ENCODE measurements around the gene TAF8.

The TAF8 gene

GRCh38 chr6:42120895-42121865 lies 70.9 kb downstream of the TAF8 start:
- Histone ChIP-seq H3K27ac (ENCODE audit: low read depth, low read length) (no peak overlapping the region), H3K36me3 (ENCODE audit: insufficient read depth, low read length) (peaks cover 28% of the 10 kb centered on the region), H3K9ac (ENCODE audit: low read depth, low read length) (no peak overlapping the region), H3K27me3 (ENCODE audit: insufficient read depth, low read length) (no peaks in the 10 kb centered on the region), H3K4me1 (ENCODE audit: insufficient read depth, low read length) (no peaks in the 10 kb centered on the region), H3K9me3 (ENCODE audit: insufficient read depth, low read depth, low read length) (no peaks in the 10 kb centered on the region), H3K4me3 (ENCODE audit: low read length) (no peak overlapping the region)
- WGBS, result 92% methylated on average over 8 of the region's 8 CpGs

GRCh38 chr6:42123379-42124103 lies 73.2 kb downstream of the TAF8 start:
- Histone ChIP-seq H3K27me3 (ENCODE audit: insufficient read depth, low read length) (no peaks in the 10 kb centered on the region), H3K4me1 (ENCODE audit: insufficient read depth, low read length) (no peaks in the 10 kb centered on the region), H3K36me3 (ENCODE audit: insufficient read depth, low read length) (peaks cover 50% of the 10 kb centered on the region), H3K27ac (ENCODE audit: low read depth, low read length) (no peak overlapping the region), H3K4me3 (ENCODE audit: low read length) (no peak overlapping the region), H3K9me3 (ENCODE audit: insufficient read depth, low read depth, low read length) (no peaks in the 10 kb centered on the region), H3K9ac (ENCODE audit: low read depth, low read length) (no peak overlapping the region)
- WGBS, result 91% methylated on average over 11 of the region's 11 CpGs

GRCh38 chr6:42124223-42124836 lies 74.0 kb downstream of the TAF8 start:
- Histone ChIP-seq H3K9ac (ENCODE audit: low read depth, low read length) (no peak overlapping the region), H3K36me3 (ENCODE audit: insufficient read depth, low read length) (peaks cover 55% of the 10 kb centered on the region), H3K27ac (ENCODE audit: low read depth, low read length) (no peak overlapping the region), H3K27me3 (ENCODE audit: insufficient read depth, low read length) (no peaks in the 10 kb centered on the region), H3K9me3 (ENCODE audit: insufficient read depth, low read depth, low read length) (no peaks in the 10 kb centered on the region), H3K4me3 (ENCODE audit: low read length) (no peak overlapping the region), H3K4me1 (ENCODE audit: insufficient read depth, low read length) (no peaks in the 10 kb centered on the region)
- 96% methylated on average over 7 of the region's 9 CpGs for WGBS

- Histone ChIP-seq H3K4me1 (ENCODE audit: insufficient read depth, low read length) (no peaks in the 10 kb centered on the region), H3K27me3 (ENCODE audit: insufficient read depth, low read length) (no peaks in the 10 kb centered on the region), H3K9ac (ENCODE audit: low read depth, low read length) (no peak overlapping the region), H3K9me3 (ENCODE audit: insufficient read depth, low read depth, low read length) (no peaks in the 10 kb centered on the region), H3K4me3 (ENCODE audit: low read length) (no peak overlapping the region), H3K36me3 (ENCODE audit: insufficient read depth, low read length) (peaks cover 55% of the 10 kb centered on the region), H3K27ac (ENCODE audit: low read depth, low read length) (no peak overlapping the region)
- 95% methylated on average over 14 of the region's 14 CpGs for WGBS
These were observed 74.9 kb downstream of the TAF8 start for GRCh38 chr6:42125231-42125630.

GRCh38 chr6:42125663-42126062 lies 75.3 kb downstream of the TAF8 start:
- no peaks in the 10 kb centered on the region for H3K9me3 ChIP-seq (ENCODE audit: insufficient read depth, low read depth, low read length)
- peaks cover 54% of the 10 kb centered on the region for H3K36me3 ChIP-seq (ENCODE audit: insufficient read depth, low read length)
- no peak overlapping the region for H3K4me3 ChIP-seq (ENCODE audit: low read length)
- no peak overlapping the region for H3K9ac ChIP-seq (ENCODE audit: low read depth, low read length)
- no peak overlapping the region for H3K27ac ChIP-seq (ENCODE audit: low read depth, low read length)
- no peaks in the 10 kb centered on the region for H3K4me1 ChIP-seq (ENCODE audit: insufficient read depth, low read length)
- 87% methylated on average over 3 of the region's 3 CpGs for WGBS
- H3K27me3 ChIP-seq (ENCODE audit: insufficient read depth, low read length), result no peaks in the 10 kb centered on the region

GRCh38 chr6:42128460-42129359 lies 78.4 kb downstream of the TAF8 start:
- Histone ChIP-seq H3K9ac (ENCODE audit: low read depth, low read length) (no peak overlapping the region), H3K36me3 (ENCODE audit: insufficient read depth, low read length) (peaks cover 50% of the 10 kb centered on the region), H3K4me3 (ENCODE audit: low read length) (no peak overlapping the region), H3K4me1 (ENCODE audit: insufficient read depth, low read length) (peaks cover 5% of the 10 kb centered on the region; the same call in 1 of the 2 replicates), H3K27ac (ENCODE audit: low read depth, low read length) (no peak overlapping the region), H3K27me3 (ENCODE audit: insufficient read depth, low read length) (no peaks in the 10 kb centered on the region), H3K9me3 (ENCODE audit: insufficient read depth, low read depth, low read length) (no peaks in the 10 kb centered on the region)
- WGBS, result 90% methylated on average over 25 of the region's 25 CpGs

GRCh38 chr6:42129360-42129676 lies 79.0 kb downstream of the TAF8 start:
- Histone ChIP-seq H3K9ac (ENCODE audit: low read depth, low read length) (no peak overlapping the region), H3K27me3 (ENCODE audit: insufficient read depth, low read length) (no peaks in the 10 kb centered on the region), H3K4me1 (ENCODE audit: insufficient read depth, low read length) (peaks cover 5% of the 10 kb centered on the region; the same call in 1 of the 2 replicates), H3K36me3 (ENCODE audit: insufficient read depth, low read length) (peaks cover 53% of the 10 kb centered on the region), H3K27ac (ENCODE audit: low read depth, low read length) (no peak overlapping the region), H3K9me3 (ENCODE audit: insufficient read depth, low read depth, low read length) (no peaks in the 10 kb centered on the region), H3K4me3 (ENCODE audit: low read length) (no peak overlapping the region)
- WGBS, result 94% methylated on average over 2 of the region's 2 CpGs

- peaks cover 18% of the 10 kb centered on the region for H3K4me1 ChIP-seq (ENCODE audit: insufficient read depth, low read length)
- no peak overlapping the region for H3K4me3 ChIP-seq (ENCODE audit: low read length)
- no peak overlapping the region for H3K9ac ChIP-seq (ENCODE audit: low read depth, low read length)
- H3K27me3 ChIP-seq (ENCODE audit: insufficient read depth, low read length), result no peaks in the 10 kb centered on the region
- WGBS, result 87% methylated on average over 11 of the region's 11 CpGs
- no peak overlapping the region for H3K27ac ChIP-seq (ENCODE audit: low read depth, low read length)
- no peaks in the 10 kb centered on the region for H3K9me3 ChIP-seq (ENCODE audit: insufficient read depth, low read depth, low read length)
- H3K36me3 ChIP-seq (ENCODE audit: insufficient read depth, low read length), result peaks cover 35% of the 10 kb centered on the region
These were observed 81.2 kb downstream of the TAF8 start for GRCh38 chr6:42131531-42131930.

GRCh38 chr6:42133926-42134325 lies 83.6 kb downstream of the TAF8 start:
- no peak overlapping the region for H3K4me3 ChIP-seq (ENCODE audit: low read length)
- no peak overlapping the region for H3K27ac ChIP-seq (ENCODE audit: low read depth, low read length)
- H3K4me1 ChIP-seq (ENCODE audit: insufficient read depth, low read length), result peaks cover 39% of the 10 kb centered on the region
- H3K27me3 ChIP-seq (ENCODE audit: insufficient read depth, low read length), result no peaks in the 10 kb centered on the region
- H3K36me3 ChIP-seq (ENCODE audit: insufficient read depth, low read length), result peaks cover 13% of the 10 kb centered on the region
- no peak overlapping the region for H3K9ac ChIP-seq (ENCODE audit: low read depth, low read length)
- no peaks in the 10 kb centered on the region for H3K9me3 ChIP-seq (ENCODE audit: insufficient read depth, low read depth, low read length)
- 93% methylated on average over 4 of the region's 4 CpGs for WGBS

- H3K4me1 ChIP-seq (ENCODE audit: insufficient read depth, low read length), result peaks cover 50% of the 10 kb centered on the region
- peaks cover 12% of the 10 kb centered on the region for H3K36me3 ChIP-seq (ENCODE audit: insufficient read depth, low read length)
- 72% methylated on average over 9 of the region's 12 CpGs for WGBS
- H3K9me3 ChIP-seq (ENCODE audit: insufficient read depth, low read depth, low read length), result no peaks in the 10 kb centered on the region
- H3K27ac ChIP-seq (ENCODE audit: low read depth, low read length), result peak overlapping the region; percentile 73; the same call in 1 of the 2 replicates
- H3K4me3 ChIP-seq (ENCODE audit: low read length), result no peak overlapping the region
- no peak overlapping the region for H3K9ac ChIP-seq (ENCODE audit: low read depth, low read length)
- no peaks in the 10 kb centered on the region for H3K27me3 ChIP-seq (ENCODE audit: insufficient read depth, low read length)
These were observed 84.8 kb downstream of the TAF8 start for GRCh38 chr6:42135161-42135560.
